GM12875 (cell line): ENCODE data around the gene ADA.

ENCODE experiments used
- H3K4me3 ChIP-seq: one replicate; pipeline ENCODE4 v1.5.1; 2011; ENCODE audit warnings: low read depth, low read length, control low read depth
- CTCF ChIP-seq: IDR thresholded peaks from 2 replicates; pipeline ENCODE4 v1.5.1; 2011; ENCODE audit warnings: low read depth, mild to moderate bottlenecking, control low read depth, inconsistent platforms, low read length, moderate library complexity, borderline replicate concordance; ENCODE audit not compliant: insufficient read depth

ADA gene

GRCh38 chr20:44666066-44666465, 14.6 kb upstream of the ADA start:
- H3K4me3 ChIP-seq = no peak overlapping the region
- TF ChIP-seq CTCF = no peak

- TF ChIP-seq CTCF = no peak
Observed at GRCh38 chr20:44664131-44664530, 12.6 kb upstream of the ADA start.

GRCh38 chr20:44662261-44662660, 10.8 kb upstream of the ADA start:
- no peak overlapping the region for H3K4me3 ChIP-seq
- no peak for TF ChIP-seq CTCF

More at GRCh38 chr20:44664131-44664530, 12.6 kb upstream of the ADA start:
- no peak overlapping the region for H3K4me3 ChIP-seq

- H3K4me3 ChIP-seq = no peak overlapping the region
- TF ChIP-seq CTCF = no peak
Observed at GRCh38 chr20:44660581-44660980, 9.1 kb upstream of the ADA start.

- H3K4me3 ChIP-seq = no peak overlapping the region
- no peak for TF ChIP-seq CTCF
Observed at GRCh38 chr20:44659931-44660330, 8.4 kb upstream of the ADA start.

- no peak overlapping the region for H3K4me3 ChIP-seq
- no peak for TF ChIP-seq CTCF
Observed at GRCh38 chr20:44658810-44659209, 7.3 kb upstream of the ADA start.

GRCh38 chr20:44657875-44658274, 6.4 kb upstream of the ADA start:
- TF ChIP-seq CTCF = no peak

More at GRCh38 chr20:44657875-44658274, 6.4 kb upstream of the ADA start:
- no peak overlapping the region for H3K4me3 ChIP-seq
